Suprapubic skin (tissue), 3 donors: ENCODE data around the gene POR.

Experiments
- EP300 ChIP-seq: sonication (generic); formaldehyde crosslinking; IDR thresholded peaks from one replicate; pipeline ENCODE4 v1.6.1; 2017; ENCODE audit warnings: antibody characterized with exemption
- POLR2A ChIP-seq, 2 donors: fragments of 450-650 bp; IDR thresholded peaks; one replicate each; pipeline ENCODE4 v1.6.1; 2017; ENCODE audit warnings: antibody characterized with exemption in 2 of 2, mild to moderate bottlenecking in 2 of 2, moderate library complexity in 2 of 2
- TF ChIP-seq, protein P1 (sequence below), 2 donors: fragments of 200-600 bp in 1 of 2; fragments of 450-650 bp in 1 of 2; sonication (generic) in 1 of 2; IDR thresholded peaks; one replicate each; pipeline ENCODE4 v1.5.1; 2016 to 2019; ENCODE audit warnings: antibody characterized with exemption in 2 of 2, mild to moderate bottlenecking in 1 of 2, moderate library complexity in 1 of 2

DNA sequence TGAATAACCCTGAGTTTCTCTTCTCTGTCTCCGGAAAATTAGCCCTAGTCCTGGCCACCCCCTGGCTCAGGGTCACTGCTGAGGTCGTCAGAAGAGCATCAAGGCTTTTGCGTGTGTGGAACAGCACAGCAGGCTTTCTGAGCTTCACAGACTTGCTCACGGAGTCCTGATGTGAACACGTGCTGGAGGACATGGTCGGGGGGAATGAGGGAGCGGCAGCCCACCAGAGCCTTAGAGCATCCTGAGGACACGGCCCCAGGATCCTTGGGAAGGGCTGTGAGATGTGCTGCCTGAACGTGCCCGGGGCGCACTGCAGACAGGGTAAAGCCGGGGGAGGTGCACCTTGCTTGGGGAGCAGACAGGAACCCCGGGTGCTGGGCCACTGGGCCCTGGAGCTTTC, 50.7 kb downstream of the POR start:
- TF ChIP-seq POLR2A (IDR thresholded peaks at IDR 0.05) (no peak), EP300 (no peak)
- TF ChIP-seq, protein P1, sequence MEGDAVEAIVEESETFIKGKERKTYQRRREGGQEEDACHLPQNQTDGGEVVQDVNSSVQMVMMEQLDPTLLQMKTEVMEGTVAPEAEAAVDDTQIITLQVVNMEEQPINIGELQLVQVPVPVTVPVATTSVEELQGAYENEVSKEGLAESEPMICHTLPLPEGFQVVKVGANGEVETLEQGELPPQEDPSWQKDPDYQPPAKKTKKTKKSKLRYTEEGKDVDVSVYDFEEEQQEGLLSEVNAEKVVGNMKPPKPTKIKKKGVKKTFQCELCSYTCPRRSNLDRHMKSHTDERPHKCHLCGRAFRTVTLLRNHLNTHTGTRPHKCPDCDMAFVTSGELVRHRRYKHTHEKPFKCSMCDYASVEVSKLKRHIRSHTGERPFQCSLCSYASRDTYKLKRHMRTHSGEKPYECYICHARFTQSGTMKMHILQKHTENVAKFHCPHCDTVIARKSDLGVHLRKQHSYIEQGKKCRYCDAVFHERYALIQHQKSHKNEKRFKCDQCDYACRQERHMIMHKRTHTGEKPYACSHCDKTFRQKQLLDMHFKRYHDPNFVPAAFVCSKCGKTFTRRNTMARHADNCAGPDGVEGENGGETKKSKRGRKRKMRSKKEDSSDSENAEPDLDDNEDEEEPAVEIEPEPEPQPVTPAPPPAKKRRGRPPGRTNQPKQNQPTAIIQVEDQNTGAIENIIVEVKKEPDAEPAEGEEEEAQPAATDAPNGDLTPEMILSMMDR (IDR thresholded peaks at IDR 0.05): no peak
